ENCODE results near the gene MASP2. TPM values are rescaled to one million over a fixed set of nuclear protein-coding genes. Genes with fewer than 3 reads are reported as not detected.
A peak's percentile ranks its signal among the peaks of the same experiment; 100 is the strongest.

MASP2 gene
- total RNA-seq, 2 donors from 2014 or later = not detected

GRCh38 chr1:10987840-10988417, 59.1 kb downstream of the MASP2 start:
- Histone ChIP-seq H3K4me3 (no peak overlapping the region), H3K27me3 (replicated peaks; ENCODE audit: insufficient read depth) (no peaks in the 10 kb centered on the region), H3K4me1 (replicated peaks) (no peaks in the 10 kb centered on the region), H3K36me3 (no peaks in the 10 kb centered on the region), H3K27ac (no peak overlapping the region), H3K9me3 (no peaks in the 10 kb centered on the region)
- no peak for TF ChIP-seq POLR2A (IDR thresholded peaks at IDR 0.05)
- no peak for TF ChIP-seq CTCF (IDR thresholded peaks at IDR 0.05)
- TF ChIP-seq POLR2AphosphoS5 (IDR thresholded peaks at IDR 0.05) = no peak
- 83% methylated on average over 4 of the region's 4 CpGs for WGBS
- intact Hi-C loops (cut with DNase I) = no loop called here
- DNase-seq (ENCODE audit: low spot score) = no peak

GRCh38 chr1:10986525-10986890, 60.5 kb downstream of the MASP2 start:
- TF ChIP-seq POLR2AphosphoS5 (IDR thresholded peaks at IDR 0.05) = no peak
- TF ChIP-seq POLR2A (IDR thresholded peaks at IDR 0.05) = no peak
- no peak for TF ChIP-seq CTCF (IDR thresholded peaks at IDR 0.05)
- intact Hi-C loops (cut with DNase I) = no loop called here
- H3K4me3 ChIP-seq = no peak overlapping the region

GRCh38 chr1:10980841-10981727, 66.0 kb downstream of the MASP2 start:
- no peak for DNase-seq (ENCODE audit: low spot score)
- H3K4me1 ChIP-seq (replicated peaks) = peaks cover 3% of the 10 kb centered on the region
- H3K4me3 ChIP-seq = no peak overlapping the region
- H3K36me3 ChIP-seq = no peaks in the 10 kb centered on the region
- no peaks in the 10 kb centered on the region for H3K27me3 ChIP-seq (replicated peaks; ENCODE audit: insufficient read depth)
- WGBS = 54% methylated on average over 9 of the region's 9 CpGs
- H3K9me3 ChIP-seq = no peaks in the 10 kb centered on the region
- peak overlapping the region; percentile 11 to 49 for H3K27ac ChIP-seq
- TF ChIP-seq POLR2AphosphoS5 (IDR thresholded peaks at IDR 0.05) (no peak), CTCF (IDR thresholded peaks at IDR 0.05) (no peak), POLR2A (IDR thresholded peaks at IDR 0.05) (no peak)
- intact Hi-C loops (cut with DNase I) = no loop called here

More at GRCh38 chr1:10986525-10986890, 60.5 kb downstream of the MASP2 start:
- Histone ChIP-seq H3K9me3 (no peaks in the 10 kb centered on the region), H3K27ac (no peak overlapping the region), H3K4me1 (replicated peaks) (no peaks in the 10 kb centered on the region), H3K27me3 (replicated peaks; ENCODE audit: insufficient read depth) (no peaks in the 10 kb centered on the region), H3K36me3 (no peaks in the 10 kb centered on the region)
- DNase-seq (ENCODE audit: low spot score) = no peak
- 83% methylated on average over 7 of the region's 7 CpGs for WGBS

GRCh38 chr1:10980094-10980577, 66.9 kb downstream of the MASP2 start:
- 7% methylated on average over 15 of the region's 15 CpGs for WGBS
- peak in 3 of 4 experiments; percentile 12 to 55 (median 51) for TF ChIP-seq CTCF (IDR thresholded peaks at IDR 0.05)
- peak; percentile 80 for TF ChIP-seq POLR2AphosphoS5 (IDR thresholded peaks at IDR 0.05)
- no peak for TF ChIP-seq POLR2A (IDR thresholded peaks at IDR 0.05)
- Histone ChIP-seq H3K27ac (peak overlapping the region; percentile 11 to 49), H3K4me1 (replicated peaks) (peaks cover 3% of the 10 kb centered on the region), H3K4me3 (peak overlapping the region in 1 of 2 donors; percentile 11), H3K36me3 (no peaks in the 10 kb centered on the region), H3K27me3 (replicated peaks; ENCODE audit: insufficient read depth) (no peaks in the 10 kb centered on the region), H3K9me3 (no peaks in the 10 kb centered on the region)
- DNase-seq (ENCODE audit: low spot score) = peak; percentile 84
- intact Hi-C loops (cut with DNase I) = no loop called here
